ENCODE measurements around the gene PTPRD.

DNA sequence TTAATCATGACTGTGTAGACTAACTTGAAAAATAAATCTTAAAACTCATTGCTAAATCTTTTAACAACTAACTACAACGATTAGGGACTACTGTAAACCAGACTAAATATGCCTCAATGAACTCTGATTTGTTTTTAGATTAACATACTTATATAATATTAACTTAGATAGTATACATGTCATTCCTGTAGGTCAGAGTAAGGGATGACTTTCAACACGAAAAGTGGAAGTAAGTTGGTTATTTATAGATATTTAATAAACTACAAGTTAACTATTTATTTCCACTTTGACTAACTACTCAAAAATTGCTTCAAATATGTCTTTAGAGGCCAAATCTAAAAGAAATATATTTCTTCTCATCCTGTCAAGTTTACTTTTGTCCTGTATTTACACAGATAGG, 795.6 kb downstream of the PTPRD start:
- TF ChIP-seq, protein P1, sequence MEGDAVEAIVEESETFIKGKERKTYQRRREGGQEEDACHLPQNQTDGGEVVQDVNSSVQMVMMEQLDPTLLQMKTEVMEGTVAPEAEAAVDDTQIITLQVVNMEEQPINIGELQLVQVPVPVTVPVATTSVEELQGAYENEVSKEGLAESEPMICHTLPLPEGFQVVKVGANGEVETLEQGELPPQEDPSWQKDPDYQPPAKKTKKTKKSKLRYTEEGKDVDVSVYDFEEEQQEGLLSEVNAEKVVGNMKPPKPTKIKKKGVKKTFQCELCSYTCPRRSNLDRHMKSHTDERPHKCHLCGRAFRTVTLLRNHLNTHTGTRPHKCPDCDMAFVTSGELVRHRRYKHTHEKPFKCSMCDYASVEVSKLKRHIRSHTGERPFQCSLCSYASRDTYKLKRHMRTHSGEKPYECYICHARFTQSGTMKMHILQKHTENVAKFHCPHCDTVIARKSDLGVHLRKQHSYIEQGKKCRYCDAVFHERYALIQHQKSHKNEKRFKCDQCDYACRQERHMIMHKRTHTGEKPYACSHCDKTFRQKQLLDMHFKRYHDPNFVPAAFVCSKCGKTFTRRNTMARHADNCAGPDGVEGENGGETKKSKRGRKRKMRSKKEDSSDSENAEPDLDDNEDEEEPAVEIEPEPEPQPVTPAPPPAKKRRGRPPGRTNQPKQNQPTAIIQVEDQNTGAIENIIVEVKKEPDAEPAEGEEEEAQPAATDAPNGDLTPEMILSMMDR (IDR thresholded peaks at IDR 0.05): no peak
- no peak for TF ChIP-seq POLR2AphosphoS5 (IDR thresholded peaks at IDR 0.05)
